Body of pancreas (tissue), 4 donors: ENCODE measurements around the gene MEF2D.

ENCODE experiments used
- CTCF ChIP-seq, 7 experiments: fragments of 450-650 bp in 4 of 7; fragments of 200-600 bp in 3 of 7; sonication (generic) in 3 of 7; IDR thresholded peaks; one replicate each; pipeline ENCODE4 v1.5.1; 2016 to 2019; ENCODE audit warnings: antibody characterized with exemption in 7 of 7
- POLR2A ChIP-seq, 3 donors: fragments of 450-650 bp; IDR thresholded peaks; one replicate each; pipeline ENCODE4 v1.6.1; 2016; ENCODE audit warnings: antibody characterized with exemption in 3 of 3, mild to moderate bottlenecking in 2 of 3

- peak in 1 of 7 experiments; percentile 1 for TF ChIP-seq CTCF (IDR thresholded peaks at IDR 0.05)
- peak in 1 of 3 donors; percentile 56 for TF ChIP-seq POLR2A (IDR thresholded peaks at IDR 0.05)
Observed at GRCh38 chr1:156500543-156500792, at the start of gene MEF2D.
